LNCaP clone FGC (cell line): Measurements from ENCODE around the gene PKD1.

Experiments used
- DNase-seq: peaks from one replicate; pipeline ENCODE4 v3.0.0-alpha.2; 2011; ENCODE audit warnings: low read depth
- H3K4me3 ChIP-seq: 2 replicates; pipeline ENCODE4 v1.5.1; 2011; ENCODE audit warnings: mild to moderate bottlenecking, low read depth, low read length, control low read depth
- CTCF ChIP-seq: IDR thresholded peaks from 2 replicates; pipeline ENCODE4 v1.5.1; 2012; ENCODE audit warnings: mild to moderate bottlenecking; ENCODE audit not compliant: control insufficient read depth, insufficient read depth; ENCODE audit errors: extremely low read depth

The PKD1 gene

GRCh38 chr16:2061526-2061925 is 74.2 kb downstream of the PKD1 start:
- H3K4me3 ChIP-seq, result no peak overlapping the region
- TF ChIP-seq CTCF, result no peak
- no peak for DNase-seq

- no peak for DNase-seq
- no peak for TF ChIP-seq CTCF
- H3K4me3 ChIP-seq, result no peak overlapping the region
These were observed 74.7 kb downstream of the PKD1 start for GRCh38 chr16:2061023-2061422.

GRCh38 chr16:2060346-2060745 is 75.4 kb downstream of the PKD1 start:
- no peak for TF ChIP-seq CTCF
- H3K4me3 ChIP-seq, result no peak overlapping the region
- no peak for DNase-seq

GRCh38 chr16:2058872-2059271 is 76.8 kb downstream of the PKD1 start:
- no peak overlapping the region for H3K4me3 ChIP-seq
- DNase-seq, result no peak
- TF ChIP-seq CTCF, result no peak

GRCh38 chr16:2058420-2058819 is 77.3 kb downstream of the PKD1 start:
- no peak for TF ChIP-seq CTCF
- DNase-seq, result no peak
- H3K4me3 ChIP-seq, result no peak overlapping the region

- no peak for TF ChIP-seq CTCF
- DNase-seq, result no peak
- no peak overlapping the region for H3K4me3 ChIP-seq
These were observed 78.3 kb downstream of the PKD1 start for GRCh38 chr16:2057438-2057837.

- no peak for TF ChIP-seq CTCF
- no peak overlapping the region for H3K4me3 ChIP-seq
- no peak for DNase-seq
These were observed 78.9 kb downstream of the PKD1 start for GRCh38 chr16:2056681-2057407.
